Activated CD4-positive, alpha-beta T cell treated with anti-CD3 and anti-CD28 coated beads for 36 hours (primary cell): ENCODE measurements around the gene PLEKHG2. TPM values are rescaled to one million over a fixed set of nuclear protein-coding genes. Genes with fewer than 3 reads are reported as not detected.

Source experiments
- ATAC-seq: fragments of 200-7000 bp; cut with Tn5 transposase; one replicate; pipeline ENCODE4 v1.10.0; 2021; ENCODE audit warnings: mild to moderate bottlenecking, moderate library complexity
- CTCF ChIA-PET: fragments of 350-600 bp; sonication (Branson Sonifier 250); formaldehyde crosslinking; loops from one replicate; lab custom pipeline; 2021; ENCODE audit warnings: antibody characterized with exemption; lab: Charles Lee
- POLR2A ChIA-PET: fragments of 350-600 bp; sonication (Branson Sonifier 250); formaldehyde crosslinking; loops from one replicate; lab custom pipeline; 2021; ENCODE audit warnings: antibody characterized with exemption, inconsistent platforms; lab: Charles Lee
- DNase-seq: peaks from one replicate; pipeline ENCODE4 v3.0.0-alpha.2; 2020
- H3K27ac Mint-ChIP-seq: one replicate; pipeline ENCODE4 v1.8.0; 2021; ENCODE audit warnings: mixed read lengths
- H3K27me3 Mint-ChIP-seq: one replicate; pipeline ENCODE4 v1.8.0; 2021; ENCODE audit warnings: mixed read lengths
- H3K36me3 Mint-ChIP-seq: one replicate; pipeline ENCODE4 v1.8.0; 2021; ENCODE audit warnings: low read depth, mixed read lengths
- H3K4me1 Mint-ChIP-seq: one replicate; pipeline ENCODE4 v1.8.0; 2021; ENCODE audit warnings: mixed read lengths
- H3K4me3 Mint-ChIP-seq: one replicate; pipeline ENCODE4 v1.8.0; 2021; ENCODE audit warnings: mild to moderate bottlenecking, moderate library complexity, mixed read lengths
- H3K9me3 Mint-ChIP-seq: one replicate; pipeline ENCODE4 v1.8.0; 2021; ENCODE audit warnings: low read depth, mixed read lengths
- intact Hi-C, 2 experiments: fragments of 100-400 bp; cut with DNase I in 1 of 2; cut with micrococcal nuclease in 1 of 2; formaldehyde crosslinking; loops; one replicate each; pipeline versions ENCODE4 v1.14.2 to v1.15.1; 2022 to 2024; cut with DNase I, micrococcal nuclease
- total RNA-seq, 2 experiments: library from RNA; stranded (reverse); gene quantifications; one replicate each; pipeline ENCODE4 v1.2.3, GENCODE V29; 2021

The PLEKHG2 gene
- total RNA-seq, 2 experiments from 2014 or later: 46.0 to 65.5 TPM

DNA sequence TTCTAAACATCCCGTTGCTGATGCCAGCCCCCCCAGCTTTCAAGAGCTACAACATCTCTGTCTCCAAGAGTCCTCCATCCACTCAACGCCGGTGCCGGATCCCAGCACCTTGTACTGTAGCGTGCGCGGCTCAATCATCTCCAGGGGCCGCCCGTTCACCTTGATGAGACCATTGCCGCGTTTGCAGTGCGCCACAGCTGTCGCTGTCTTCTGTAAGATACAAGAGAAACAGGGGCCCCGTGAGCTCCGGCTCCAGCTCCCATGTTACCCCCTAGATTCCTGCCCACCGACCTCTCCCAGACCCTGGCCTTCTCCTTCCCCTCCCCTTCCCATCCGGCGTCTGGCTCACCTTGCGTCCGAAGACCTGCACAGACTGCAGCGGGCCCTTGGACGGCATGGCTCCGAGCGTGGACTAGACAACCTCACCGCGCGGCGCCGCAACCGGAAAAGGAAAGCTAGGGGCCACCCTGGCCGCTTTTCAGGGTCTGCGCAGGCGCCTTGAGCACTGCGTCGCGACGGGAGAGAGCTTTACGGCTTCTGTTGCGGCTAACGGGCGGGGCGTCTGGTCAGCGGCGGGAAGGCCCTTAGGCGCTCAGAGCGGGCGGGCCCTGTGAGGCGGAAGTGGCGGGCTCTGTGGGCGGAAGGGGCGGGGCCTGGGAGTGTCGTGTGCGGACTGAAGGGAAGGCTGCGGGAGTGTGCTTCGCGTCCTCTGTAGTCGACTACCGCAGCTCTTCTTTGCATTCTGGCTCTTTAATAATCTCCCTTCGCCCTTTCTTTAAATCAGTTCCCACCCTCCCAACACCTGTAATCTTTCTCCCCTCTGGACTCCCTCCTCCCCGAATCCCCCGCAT, 23.3 kb downstream of the PLEKHG2 start, which contains the start of gene RPS16:
TSS of gene RPS16 (minus strand) at position 451 of the 851 bp plus-strand sequence. CDS start at position 397, 54 bp downstream.
- H3K4me1 Mint-ChIP-seq: peaks cover 45% of the 10 kb centered on the region
- ChIA-PET POLR2A (interaction anchor here (0.5 to 1.7 kb wide), 25 partner anchors 9 to 1015 kb away, joined by 3 to 50 read pairs (median 5); partner anchors contain the start of genes EID2B, MED29, NFKBIB and PAF1), CTCF (interaction anchor here (0.9 to 2.0 kb wide), 15 partner anchors 8 to 238 kb away, joined by 3 to 13 read pairs (median 5); partner anchors contain the start of genes EID2B, MED29, PAF1 and PLEKHG2)
- H3K36me3 Mint-ChIP-seq: peaks cover 36% of the 10 kb centered on the region
- H3K4me3 Mint-ChIP-seq: peak within 1 kb of the TSS; percentile 99
- no peaks in the 10 kb centered on the region for H3K27me3 Mint-ChIP-seq
- ATAC-seq: peak; percentile 84
- intact Hi-C loops: loop anchor here (1.0 kb wide), 6 partner anchors 10 to 97 kb away; partner anchors contain the start of genes PLEKHG2 (in 2 of the 2), SUPT5H (in 2 of the 2), EID2B (in 1 of the 2) and MED29 (in 1 of the 2)
- DNase-seq: peak; percentile 100
- peak within 1 kb of the TSS; percentile 100 for H3K27ac Mint-ChIP-seq
- no peaks in the 10 kb centered on the region for H3K9me3 Mint-ChIP-seq

DNA sequence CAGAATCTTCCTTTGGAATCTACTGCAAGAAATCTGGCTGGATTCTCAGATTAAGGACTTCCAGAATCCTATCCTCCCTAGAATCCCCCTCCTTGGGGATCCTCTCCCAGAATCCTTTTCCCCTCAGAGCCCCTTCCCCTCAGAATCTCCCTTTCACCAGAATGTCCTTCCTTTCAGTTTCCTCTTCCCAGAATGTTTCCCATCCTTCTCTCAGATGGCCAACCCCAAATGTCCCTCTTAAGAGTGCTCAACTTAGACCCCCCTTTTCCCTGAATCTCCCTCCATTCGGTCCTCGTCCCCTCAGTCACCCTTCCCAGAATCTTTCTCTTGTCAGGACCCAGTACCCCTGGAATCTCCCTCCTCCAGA, 23.9 kb downstream of the PLEKHG2 start:
- DNase-seq (no peak), ATAC-seq (no peak)
- Mint-ChIP-seq H3K4me1 (peaks cover 40% of the 10 kb centered on the region), H3K36me3 (peaks cover 36% of the 10 kb centered on the region), H3K4me3 (peak overlapping the region; percentile 99), H3K27ac (peak overlapping the region; percentile 95), H3K27me3 (no peaks in the 10 kb centered on the region), H3K9me3 (no peaks in the 10 kb centered on the region)
- POLR2A ChIA-PET: interaction anchor here (0.6 to 1.7 kb wide), 22 partner anchors 9 to 536 kb away, joined by 3 to 50 read pairs (median 6); partner anchors contain the start of genes EID2B, MED29, NFKBIB and PAF1
- intact Hi-C loops: loop anchor here (1.0 kb wide), 5 partner anchors 9 to 96 kb away; partner anchors contain the start of genes SUPT5H (in 2 of the 2), EID2B (in 1 of the 2), MED29 (in 1 of the 2) and PAF1 (in 1 of the 2)
- CTCF ChIA-PET: interaction anchor here (0.9 to 2.0 kb wide), 13 partner anchors 9 to 238 kb away, joined by 3 to 13 read pairs (median 5); partner anchors contain the start of genes EID2B, MED29, PAF1 and PLEKHG2

DNA sequence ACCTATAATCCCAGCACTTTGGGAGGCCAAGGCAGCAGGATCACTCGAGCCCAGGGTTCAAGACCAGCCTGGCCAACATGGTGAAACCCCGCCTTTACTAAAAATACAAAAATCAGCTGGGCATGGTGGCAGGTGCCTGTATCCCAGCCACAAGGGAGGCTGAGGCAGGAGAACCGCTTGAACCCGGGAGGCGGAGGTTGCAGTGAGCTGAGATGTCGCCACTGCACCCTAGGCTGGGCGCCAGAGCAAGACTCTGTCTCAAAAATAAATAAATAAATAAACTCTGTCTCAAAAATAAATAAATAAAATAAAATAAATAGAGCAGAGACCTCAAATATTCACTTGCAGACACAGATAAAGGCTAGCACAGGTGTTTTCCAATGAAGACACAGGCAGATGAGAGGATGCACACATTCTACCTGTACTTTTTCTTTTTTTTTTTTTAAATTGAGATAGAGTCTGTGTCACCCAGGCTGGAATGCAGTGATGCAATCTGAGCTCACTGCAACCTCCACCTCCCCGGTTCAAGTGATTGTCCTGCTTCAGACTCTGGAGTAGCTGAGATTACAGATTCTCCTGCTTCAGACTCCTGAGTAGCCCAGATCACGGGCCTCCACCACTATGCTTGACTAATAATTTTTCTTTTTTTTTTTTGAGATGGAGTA, 25.9 kb downstream of the PLEKHG2 start:
- no peak for ATAC-seq
- peaks cover 28% of the 10 kb centered on the region for H3K4me1 Mint-ChIP-seq
- H3K36me3 Mint-ChIP-seq: peaks cover 25% of the 10 kb centered on the region
- CTCF ChIA-PET: interaction anchor here (0.6 to 3.8 kb wide), 7 partner anchors 36 to 235 kb away, joined by 3 to 47 read pairs (median 4); partner anchors contain the start of genes EID2B and TIMM50
- intact Hi-C loops: no loop called here
- no peak overlapping the region for H3K27ac Mint-ChIP-seq
- no peaks in the 10 kb centered on the region for H3K9me3 Mint-ChIP-seq
- POLR2A ChIA-PET: interaction anchor here (0.6 to 1.2 kb wide), 3 partner anchors 11 to 249 kb away, joined by 4 to 13 read pairs (median 4); no protein-coding TSS in a partner anchor
- no peaks in the 10 kb centered on the region for H3K27me3 Mint-ChIP-seq
- no peak for DNase-seq
- H3K4me3 Mint-ChIP-seq: no peak overlapping the region

DNA sequence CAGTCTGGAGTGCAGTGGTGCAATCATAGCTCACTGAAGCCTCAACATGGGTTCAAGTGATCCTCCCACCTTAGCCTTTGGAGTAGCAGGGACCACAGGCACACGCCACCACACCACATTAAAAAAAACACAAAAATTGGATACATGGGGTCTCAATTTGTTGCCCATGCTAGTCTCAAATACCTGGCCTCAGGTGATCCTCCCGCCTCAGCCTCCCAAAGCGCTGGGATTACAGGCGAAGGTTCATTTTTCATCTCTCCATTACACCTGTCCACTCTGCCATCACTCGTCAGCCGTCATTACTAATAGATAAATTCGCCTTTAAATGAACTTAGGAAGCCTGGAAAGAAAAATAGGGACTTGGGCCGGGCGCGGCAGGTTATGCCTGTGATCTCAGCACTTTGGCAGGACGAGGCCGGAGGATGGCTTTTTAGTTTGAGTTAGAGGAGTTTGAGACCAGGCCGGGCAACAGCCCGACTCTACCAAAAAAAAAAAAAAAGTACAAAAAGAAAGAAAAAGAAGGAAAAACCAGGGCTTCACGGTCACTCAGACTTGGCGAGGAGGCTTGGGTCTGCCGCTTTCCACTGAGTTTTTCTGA, 32.2 kb downstream of the PLEKHG2 start:
- DNase-seq: no peak
- Mint-ChIP-seq H3K27ac (peak overlapping the region; percentile 100), H3K27me3 (no peaks in the 10 kb centered on the region), H3K9me3 (no peaks in the 10 kb centered on the region), H3K4me3 (peak overlapping the region; percentile 100), H3K36me3 (peaks cover 41% of the 10 kb centered on the region), H3K4me1 (peaks cover 35% of the 10 kb centered on the region)
- ATAC-seq: no peak
- ChIA-PET POLR2A (interaction anchor here (0.6 to 3.8 kb wide), 5 partner anchors 9 to 746 kb away, joined by 3 to 50 read pairs (median 6); partner anchors contain the start of genes RPS16 and SAMD4B), CTCF (interaction anchor here (0.6 to 2.3 kb wide), 8 partner anchors 9 to 400 kb away, joined by 3 to 9 read pairs (median 5); partner anchors contain the start of genes DLL3, EID2B and RPS16)
- intact Hi-C loops: loop anchor here (1.0 to 10.0 kb wide), 15 partner anchors 8 to 904 kb away; partner anchors contain the start of genes C19orf47 (in 1 of the 2), DYRK1B (in 1 of the 2), EID2 (in 1 of the 2) and EID2B (in 1 of the 2)

DNA sequence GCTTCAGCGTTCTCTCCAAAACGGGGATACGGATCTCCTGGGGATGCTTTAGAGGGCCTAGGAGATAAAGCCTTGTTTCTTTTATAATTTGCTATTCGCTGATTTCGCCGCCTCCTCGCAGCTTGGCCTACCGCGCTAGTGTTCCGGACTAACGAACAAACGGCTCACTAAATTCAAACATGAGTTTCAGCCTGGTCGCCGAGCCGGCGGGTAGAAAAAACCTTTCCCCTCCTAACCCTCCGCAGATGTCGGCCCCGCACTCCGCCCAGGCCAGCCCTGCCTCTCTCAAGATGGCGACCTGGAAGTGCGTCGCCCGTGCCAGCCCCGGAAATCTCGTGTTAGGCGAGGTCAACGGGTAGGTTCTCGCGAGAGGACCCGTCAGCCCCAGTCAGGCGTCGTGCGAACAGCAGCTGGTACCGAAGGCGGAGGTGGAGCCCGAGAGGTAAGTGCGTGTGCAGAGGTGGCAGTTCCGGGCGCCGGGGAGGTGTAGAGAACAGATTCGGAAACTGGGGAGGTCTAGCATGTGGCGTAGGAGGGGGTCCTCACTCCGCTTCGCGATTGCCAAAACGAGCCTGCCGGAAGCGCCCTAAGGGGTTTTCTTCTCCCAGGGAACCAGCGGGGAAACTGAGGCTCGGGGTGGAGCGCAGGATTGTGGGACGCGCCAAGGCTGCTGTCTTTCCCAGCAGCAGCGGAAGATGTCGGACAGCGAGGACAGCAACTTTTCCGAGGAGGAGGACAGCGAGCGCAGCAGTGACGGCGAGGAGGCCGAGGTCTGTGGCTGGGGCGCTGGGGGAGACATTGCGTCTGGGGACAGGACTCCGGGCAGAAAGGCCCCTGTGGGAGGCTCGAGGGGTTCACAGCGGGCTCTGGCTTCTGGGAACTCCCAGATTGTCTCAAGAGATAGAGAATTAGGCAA, 33.0 kb downstream of the PLEKHG2 start, which contains the start of gene SUPT5H:
TSS of gene SUPT5H (plus strand) at position 387 of the 916 bp plus-strand sequence. CDS start at position 696, 309 bp downstream.
- DNase-seq: peak; percentile 99
- intact Hi-C loops: loop anchor here (1.0 to 10.0 kb wide), 16 partner anchors 9 to 903 kb away; partner anchors contain the start of genes TIMM50 (in 2 of the 2), C19orf47 (in 1 of the 2), DYRK1B (in 1 of the 2) and EID2 (in 1 of the 2)
- ATAC-seq: peak; percentile 89
- CTCF ChIA-PET: interaction anchor here (0.6 to 2.3 kb wide), 12 partner anchors 10 to 1332 kb away, joined by 3 to 9 read pairs (median 3); partner anchors contain the start of genes DLL3, EID2B and RPS16
- POLR2A ChIA-PET: interaction anchor here (0.7 to 3.8 kb wide), 5 partner anchors 9 to 103 kb away, joined by 3 to 50 read pairs (median 4); partner anchors contain the start of genes RPS16 and SAMD4B
- H3K36me3 Mint-ChIP-seq: peaks cover 43% of the 10 kb centered on the region
- H3K27me3 Mint-ChIP-seq: no peaks in the 10 kb centered on the region
- H3K27ac Mint-ChIP-seq: peak within 1 kb of the TSS; percentile 100
- H3K9me3 Mint-ChIP-seq: no peaks in the 10 kb centered on the region
- H3K4me1 Mint-ChIP-seq: peaks cover 42% of the 10 kb centered on the region
- H3K4me3 Mint-ChIP-seq: peak within 1 kb of the TSS; percentile 100

DNA sequence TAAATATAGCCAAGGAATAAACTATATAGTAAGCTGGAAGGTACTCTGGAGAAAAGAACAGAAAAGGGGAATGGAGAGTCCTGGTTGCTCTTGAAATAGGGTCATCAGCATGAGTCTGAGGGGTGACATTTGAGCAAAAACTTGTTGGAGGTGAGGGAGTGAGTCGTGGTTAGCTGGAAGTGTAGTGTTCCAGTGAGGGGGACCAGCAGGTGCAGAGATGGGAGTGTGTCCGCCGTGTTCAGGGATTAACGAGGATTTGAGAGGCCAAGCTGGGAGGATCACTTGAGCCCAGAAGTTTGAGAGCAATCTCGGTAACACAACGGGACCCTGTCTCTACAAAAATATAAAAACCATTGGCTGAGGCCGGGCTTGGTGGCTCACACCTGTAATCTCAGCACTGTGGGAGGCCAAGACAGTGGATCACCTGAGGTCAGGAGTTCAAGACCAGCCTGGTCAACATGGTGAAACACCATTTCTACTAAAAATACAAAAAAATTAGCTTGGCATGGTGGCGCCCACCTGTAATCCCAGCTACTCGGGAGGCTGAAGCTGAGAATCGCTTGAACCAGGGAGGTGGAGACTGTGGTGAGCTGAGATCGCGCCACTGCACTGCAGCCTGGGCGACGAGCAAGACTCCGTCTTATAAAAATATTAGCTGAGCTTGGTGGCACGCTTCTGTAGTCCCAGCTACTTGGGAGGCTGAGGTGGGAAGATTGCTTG, 34.1 kb downstream of the PLEKHG2 start:
- Mint-ChIP-seq H3K9me3 (no peaks in the 10 kb centered on the region), H3K27me3 (no peaks in the 10 kb centered on the region), H3K4me3 (peak overlapping the region; percentile 100), H3K36me3 (peaks cover 48% of the 10 kb centered on the region), H3K4me1 (peaks cover 49% of the 10 kb centered on the region), H3K27ac (peak overlapping the region; percentile 100)
- DNase-seq (no peak), ATAC-seq (no peak)
- intact Hi-C loops: loop anchor here (2.0 to 10.0 kb wide), 4 partner anchors 34 to 400 kb away; partner anchors contain the start of genes DYRK1B (in 1 of the 2), FBL (in 1 of the 2) and TIMM50 (in 1 of the 2)
- POLR2A ChIA-PET: interaction anchor here (0.7 to 3.8 kb wide), 6 partner anchors 11 to 86 kb away, joined by 3 to 50 read pairs (median 5); partner anchors contain the start of genes MED29, PAF1 and RPS16
- CTCF ChIA-PET: interaction anchor here (0.6 to 2.3 kb wide), 10 partner anchors 15 to 324 kb away, joined by 3 to 9 read pairs (median 5); partner anchors contain the start of genes EID2B and PLEKHG2

DNA sequence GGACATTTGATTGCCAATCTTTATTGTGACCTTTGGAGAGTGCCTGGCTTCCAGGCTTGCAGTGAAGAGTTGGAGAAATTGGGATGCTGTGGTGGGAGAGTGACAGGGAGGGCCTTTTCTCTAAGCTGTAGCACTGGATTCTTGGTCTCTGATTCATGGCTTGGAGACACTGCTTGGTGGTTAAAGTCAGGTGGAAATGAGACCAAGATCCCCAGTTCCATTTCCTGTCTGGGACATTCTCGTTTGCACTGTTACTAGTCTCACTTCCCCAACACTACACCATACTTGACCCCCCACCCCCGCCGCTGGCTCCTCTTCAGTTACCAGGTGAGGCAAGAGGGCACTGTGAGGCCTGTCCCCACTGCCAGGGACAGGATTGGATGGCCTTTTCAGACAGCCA, 35.8 kb downstream of the PLEKHG2 start:
- peak overlapping the region; percentile 100 for H3K4me3 Mint-ChIP-seq
- DNase-seq: peak; percentile 72

DNA sequence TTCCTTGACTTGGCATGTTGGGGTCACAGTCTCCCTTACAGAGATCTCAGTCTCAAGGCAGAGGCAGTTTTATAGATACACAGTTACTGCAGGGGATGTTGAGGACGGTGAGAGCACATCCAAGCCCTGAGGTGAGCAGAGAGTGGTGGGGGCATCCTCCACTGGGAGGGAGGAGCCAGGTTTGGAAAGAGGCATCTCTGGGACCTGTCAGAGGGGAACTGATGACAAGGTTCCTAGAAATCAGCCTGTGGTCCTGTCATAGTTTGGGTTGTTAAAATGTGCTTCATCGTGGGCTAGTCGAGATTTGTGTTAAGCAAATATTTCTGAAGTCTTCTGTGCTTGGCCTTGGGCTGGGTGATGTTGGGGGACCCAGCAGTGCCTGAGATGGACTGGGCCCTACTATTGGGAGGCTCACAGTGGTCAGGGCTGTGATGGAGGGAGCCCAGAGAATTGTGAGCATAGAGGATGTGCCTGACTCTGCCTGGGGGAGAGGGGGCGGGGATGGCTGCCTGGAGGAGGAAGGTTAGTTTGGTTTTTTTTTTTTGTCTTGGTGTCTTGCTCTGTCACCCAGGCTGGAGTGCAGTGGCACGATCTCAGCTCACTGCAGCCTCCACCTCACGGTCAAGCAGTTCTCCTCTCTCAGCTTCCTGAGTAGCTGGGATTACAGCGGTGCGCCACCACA, 36.8 kb downstream of the PLEKHG2 start:
- H3K9me3 Mint-ChIP-seq: no peaks in the 10 kb centered on the region
- intact Hi-C loops: loop anchor here in 1 of 2 experiments (5.0 to 10.0 kb wide), 2 partner anchors 316 to 383 kb away; partner anchors contain the start of gene DYRK1B

More for the DNA sequence above, 35.8 kb downstream of the PLEKHG2 start:
- Mint-ChIP-seq H3K9me3 (no peaks in the 10 kb centered on the region), H3K4me1 (peaks cover 64% of the 10 kb centered on the region), H3K27me3 (no peaks in the 10 kb centered on the region), H3K27ac (peak overlapping the region; percentile 100), H3K36me3 (peaks cover 63% of the 10 kb centered on the region)
- POLR2A ChIA-PET: interaction anchor here (0.6 to 1.8 kb wide), 9 partner anchors 12 to 55 kb away, joined by 3 to 5 read pairs (median 4); partner anchors contain the start of gene RPS16
- CTCF ChIA-PET: interaction anchor here (0.6 to 2.3 kb wide), 9 partner anchors 8 to 84 kb away, joined by 3 to 7 read pairs (median 4); partner anchors contain the start of genes EID2B, PLEKHG2 and RPS16
- no peak for ATAC-seq
- intact Hi-C loops: loop anchor here in 1 of 2 experiments (5.0 to 10.0 kb wide), 2 partner anchors 317 to 384 kb away; partner anchors contain the start of gene DYRK1B

More for the DNA sequence above, 36.8 kb downstream of the PLEKHG2 start:
- CTCF ChIA-PET: interaction anchor here (0.7 to 2.3 kb wide), 4 partner anchors 9 to 327 kb away, joined by 4 to 7 read pairs (median 4); partner anchors contain the start of genes EID2B and RPS16
- Mint-ChIP-seq H3K36me3 (peaks cover 68% of the 10 kb centered on the region), H3K27me3 (no peaks in the 10 kb centered on the region), H3K4me3 (peak overlapping the region; percentile 100), H3K4me1 (peaks cover 65% of the 10 kb centered on the region), H3K27ac (peak overlapping the region; percentile 100)
- POLR2A ChIA-PET: interaction anchor here (0.6 to 1.8 kb wide), 7 partner anchors 11 to 59 kb away, joined by 3 to 5 read pairs (median 4); partner anchors contain the start of gene RPS16
- DNase-seq: peak; percentile 55
- ATAC-seq: peak; percentile 10
